Effector CD8-positive, alpha-beta T cell (primary cell): Measurements from ENCODE around the gene STRBP.

Experiments
- DNase-seq: peaks from one replicate; lab custom pipeline; 2025; lab: John Stamatoyannopoulos, UW

STRBP gene

GRCh38 chr9:123131258-123131657, 137.1 kb downstream of the STRBP start:
- no peak for DNase-seq

DNA sequence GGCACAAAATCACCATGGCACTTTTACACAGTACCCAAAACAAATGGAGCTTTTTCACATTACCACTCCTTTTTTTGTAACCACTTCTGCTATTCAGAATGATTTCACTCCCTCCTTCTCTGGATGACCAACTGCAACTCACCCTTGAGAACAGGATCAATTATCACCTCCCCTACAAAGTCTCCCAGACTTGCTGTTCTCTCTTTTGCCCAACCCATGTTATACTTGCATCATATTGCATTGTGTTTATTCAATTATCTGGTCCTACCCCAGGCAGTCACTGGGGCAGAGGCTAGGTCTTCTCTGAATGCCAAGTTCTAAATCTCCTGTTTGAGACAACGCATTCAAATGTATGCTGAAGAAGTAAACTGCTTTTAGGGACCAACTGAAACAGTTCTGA, 139.0 kb downstream of the STRBP start:
- DNase-seq = no peak

DNA sequence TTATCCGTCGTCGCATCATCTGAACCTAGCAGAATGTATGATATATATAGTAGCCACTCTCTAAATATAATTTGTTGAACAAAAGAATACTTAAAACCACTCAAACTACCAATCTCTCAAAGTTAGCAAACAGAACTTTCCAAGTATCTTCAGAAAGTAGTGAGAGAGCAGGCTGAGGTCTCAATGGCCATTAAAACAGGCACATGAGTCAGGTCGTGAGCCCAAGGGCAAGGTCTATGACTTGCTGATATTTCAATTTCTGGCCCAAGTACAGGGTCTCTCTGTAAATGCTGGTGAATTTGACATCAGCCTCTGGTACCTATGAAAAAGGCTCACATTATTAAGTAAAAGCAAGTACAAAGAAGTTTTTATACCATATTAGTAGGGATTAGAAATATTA, 139.8 kb downstream of the STRBP start:
- DNase-seq = no peak

DNA sequence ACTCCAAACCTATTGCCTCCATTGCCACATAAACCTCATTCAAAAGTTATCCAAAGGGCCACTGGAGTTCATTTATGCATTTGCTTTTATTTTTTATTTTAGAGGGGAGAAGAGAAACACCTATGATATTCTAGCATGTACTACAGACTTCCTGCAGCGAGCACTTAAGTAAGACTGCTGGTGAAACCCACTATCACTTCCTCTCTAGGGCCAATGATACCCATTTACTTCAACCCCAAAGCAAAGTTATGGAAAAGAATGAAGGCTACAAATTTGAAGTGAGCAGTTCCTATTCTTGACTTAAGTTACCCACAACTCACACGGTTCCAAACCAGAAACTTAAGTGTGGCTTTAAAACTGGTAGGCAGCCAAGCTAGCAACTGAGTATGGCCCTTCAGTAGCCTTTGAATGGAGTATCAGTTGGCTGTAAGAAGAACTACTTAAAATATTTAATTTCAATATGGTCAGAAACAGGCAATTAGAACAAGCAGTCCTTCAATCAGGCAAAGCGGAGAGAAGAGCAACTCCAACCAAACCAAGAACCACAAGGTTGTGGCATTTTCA, 140.8 kb downstream of the STRBP start:
- no peak for DNase-seq

DNA sequence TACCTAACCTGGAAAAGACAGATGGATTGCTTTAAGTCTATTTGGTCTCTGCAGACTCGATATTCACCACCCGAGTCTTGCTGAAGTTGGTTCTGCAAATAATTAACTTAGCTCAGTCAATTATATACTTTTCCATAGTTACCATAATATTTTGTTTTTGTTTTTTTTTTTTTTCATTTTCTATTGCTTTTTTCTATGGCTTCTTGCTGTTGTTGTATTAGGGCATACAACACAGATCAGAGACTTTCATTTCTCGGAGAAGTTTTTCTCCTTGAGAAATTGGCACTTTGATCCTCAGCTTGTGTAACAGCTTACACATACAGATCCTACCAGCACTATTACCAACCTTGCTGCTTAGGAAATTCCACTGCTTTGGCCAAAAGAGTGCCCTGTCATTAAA, 146.9 kb downstream of the STRBP start:
- no peak for DNase-seq

DNA sequence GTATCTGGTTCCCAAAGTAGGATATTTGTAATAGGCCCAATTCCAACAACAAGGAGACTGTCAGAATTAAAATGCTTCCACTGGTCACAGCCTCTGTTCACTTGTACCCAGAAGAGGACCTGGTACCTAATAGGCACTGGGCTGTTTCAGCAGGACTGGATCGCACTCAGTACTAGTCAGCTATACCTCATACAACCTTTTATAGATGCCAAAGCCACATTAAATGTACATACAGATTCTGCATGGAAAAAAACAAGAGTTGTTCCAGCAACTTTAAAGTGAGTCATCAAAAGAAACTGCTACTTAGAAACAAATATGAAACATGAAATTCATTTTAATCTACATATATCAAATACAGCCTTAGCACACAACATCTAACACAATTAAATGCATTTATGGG, 147.4 kb downstream of the STRBP start:
- DNase-seq = no peak

- no peak for DNase-seq
These were observed 148.3 kb downstream of the STRBP start for GRCh38 chr9:123120131-123120530.

- DNase-seq = no peak
These were observed 148.8 kb downstream of the STRBP start for GRCh38 chr9:123119566-123119965.

DNA sequence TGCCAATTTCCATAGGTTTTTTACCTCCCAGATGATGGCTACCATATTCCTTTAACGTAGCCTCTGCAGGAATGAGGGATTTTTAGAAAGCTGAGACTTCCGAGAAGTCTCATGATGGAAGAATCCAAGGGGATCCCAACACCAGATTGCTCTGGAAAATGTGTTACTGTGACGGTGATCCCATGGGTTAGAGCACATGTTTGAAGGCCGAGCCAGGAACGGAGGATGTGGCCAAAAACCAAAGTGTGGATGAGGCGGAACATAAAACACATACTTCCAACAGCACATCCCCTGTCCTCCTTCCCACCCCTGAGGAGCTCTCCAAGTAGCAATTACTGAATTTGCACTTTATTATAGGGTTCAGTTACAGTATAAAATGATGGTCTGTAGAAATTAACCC, 152.3 kb downstream of the STRBP start:
- DNase-seq = no peak

DNA sequence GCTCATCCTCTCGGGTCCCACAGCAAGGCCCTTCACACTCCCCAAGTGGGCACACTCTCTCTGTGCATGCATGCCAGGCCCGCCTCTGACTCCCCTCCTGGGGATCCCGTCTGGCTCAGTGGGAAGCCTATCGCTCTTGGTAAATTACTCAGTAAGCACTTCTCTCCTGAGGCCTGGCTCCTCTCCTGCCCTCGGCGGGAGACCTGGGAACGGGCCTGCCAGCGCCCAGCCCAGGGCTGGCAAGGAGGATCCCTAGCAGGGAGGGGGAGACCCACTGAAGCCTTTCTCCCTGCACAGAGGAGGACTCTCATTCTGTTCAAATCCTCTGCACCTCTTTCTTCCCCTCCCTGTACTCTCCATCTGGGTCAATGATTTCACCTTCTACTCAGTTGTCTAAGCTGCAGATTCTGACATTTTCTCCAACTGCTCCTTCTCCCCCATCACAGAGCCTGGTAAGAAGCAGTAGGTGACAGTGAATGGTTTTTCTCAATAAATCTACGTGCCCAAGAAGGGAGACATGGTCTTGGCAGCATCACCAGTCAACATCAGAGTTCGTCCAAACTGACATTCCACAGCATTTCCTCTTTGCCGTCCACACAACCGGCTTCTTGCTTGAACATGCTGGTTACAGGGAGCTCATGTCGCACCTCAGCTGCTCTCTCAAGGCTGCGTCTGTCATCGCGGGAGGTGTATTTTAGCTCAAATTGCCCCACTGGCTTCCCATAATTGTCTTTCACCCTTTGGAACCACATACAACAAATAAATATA, 153.1 kb downstream of the STRBP start:
- DNase-seq = no peak

DNA sequence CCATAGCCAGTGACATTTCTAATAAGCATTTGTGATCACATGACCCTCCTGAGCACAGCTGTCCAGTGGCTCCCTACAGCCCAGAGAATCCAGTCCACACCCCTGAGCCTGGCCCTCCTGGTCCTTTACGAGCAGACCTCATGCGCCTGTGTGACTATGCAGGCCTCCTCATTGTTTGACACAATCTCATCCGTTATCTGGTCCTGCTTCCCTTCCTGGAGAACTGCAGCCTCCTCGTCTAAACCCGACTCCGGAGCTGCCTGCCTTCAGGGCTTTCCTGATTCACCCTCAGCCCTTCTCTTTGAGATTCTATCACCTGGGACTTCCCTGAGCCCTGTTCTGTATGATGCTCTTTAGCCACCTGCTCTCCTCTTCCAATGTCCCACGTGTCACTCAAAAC, 155.2 kb downstream of the STRBP start:
- no peak for DNase-seq

GRCh38 chr9:123112015-123112975, 156.1 kb downstream of the STRBP start:
- DNase-seq = no peak

- DNase-seq = no peak
These were observed 156.9 kb downstream of the STRBP start for GRCh38 chr9:123111427-123112014.

DNA sequence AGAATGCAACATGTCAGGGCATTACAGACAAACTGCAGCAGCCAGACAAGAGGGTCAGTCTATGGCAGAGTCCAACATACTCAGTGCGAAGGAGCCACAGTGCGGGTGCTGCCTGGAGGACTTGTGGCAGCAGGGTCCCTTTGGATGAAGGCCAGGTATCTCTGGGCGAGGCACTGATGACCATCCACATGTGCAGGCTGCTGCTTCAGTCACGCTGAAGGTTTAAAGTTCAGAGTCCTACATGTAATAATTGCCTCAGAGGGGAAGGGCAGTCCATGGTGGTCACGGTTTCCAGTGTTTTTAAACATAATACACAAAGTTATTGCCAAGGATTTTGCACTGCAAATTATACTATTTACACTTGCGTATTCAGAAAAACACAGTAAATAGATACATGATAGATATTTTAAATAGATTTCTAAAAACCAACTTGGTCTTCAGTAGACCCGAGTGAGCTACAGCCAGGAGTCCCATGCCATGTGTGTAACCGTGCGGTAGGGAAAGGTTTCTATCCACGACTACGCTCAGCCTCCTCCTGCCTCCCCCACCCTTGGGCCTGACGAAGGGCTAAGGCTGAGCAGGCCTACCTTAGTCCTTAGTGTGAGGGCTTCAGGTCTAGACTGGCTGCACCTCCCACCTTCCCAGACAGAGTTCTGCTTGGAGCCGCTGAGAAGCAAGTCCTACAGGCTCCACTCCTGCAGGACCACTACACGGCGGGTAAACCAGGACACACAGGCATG, 158.7 kb downstream of the STRBP start:
- no peak for DNase-seq

DNA sequence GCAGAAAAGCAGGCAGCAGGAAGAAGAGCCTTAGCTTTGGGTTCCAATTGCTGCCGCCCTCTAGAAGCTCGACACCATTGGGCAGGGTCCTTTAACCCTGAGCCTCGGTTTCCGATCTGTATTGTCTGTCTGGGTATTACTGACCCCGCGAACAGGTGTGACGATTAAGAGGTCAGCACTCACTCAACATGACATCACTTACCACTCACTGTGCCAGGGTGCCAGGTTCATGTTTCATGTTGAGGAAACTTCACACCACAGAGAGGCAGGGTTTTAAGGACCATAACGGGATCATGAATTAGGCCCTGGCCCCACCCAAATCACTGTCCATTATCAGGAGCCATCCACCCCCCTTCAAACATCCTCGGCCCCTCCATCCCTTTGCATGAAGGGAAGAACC, 159.4 kb downstream of the STRBP start:
- DNase-seq = no peak

DNA sequence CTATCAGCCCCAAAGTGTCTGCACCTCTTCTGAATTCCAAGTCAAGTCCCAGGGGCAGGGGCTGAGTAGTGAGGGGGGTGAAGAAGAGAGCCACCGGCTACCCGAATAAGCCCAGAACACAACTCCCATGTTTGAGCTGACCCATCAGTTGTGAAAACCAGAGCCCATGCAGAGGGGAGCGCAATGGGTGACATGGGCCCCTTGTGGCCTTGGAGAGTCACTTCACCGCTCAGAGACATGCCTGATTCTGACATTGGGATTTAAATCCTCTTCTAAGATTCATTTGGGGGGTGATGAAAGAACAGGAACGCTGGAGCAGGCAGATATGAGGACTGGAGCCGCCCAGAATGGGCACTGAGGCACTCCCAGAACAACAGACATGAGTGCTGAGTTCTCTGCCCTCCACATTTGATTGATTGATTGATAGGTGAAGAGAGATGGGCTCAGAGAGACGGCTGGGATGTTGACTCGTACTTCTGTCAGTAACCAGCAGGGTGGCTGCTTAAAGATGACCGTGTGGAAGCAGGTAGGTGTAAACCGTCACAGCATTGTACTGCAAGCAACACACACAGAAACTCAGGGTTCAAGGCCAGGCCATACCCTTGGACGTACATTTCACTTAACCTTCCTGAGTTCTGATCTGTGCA, 160.6 kb downstream of the STRBP start:
- no peak for DNase-seq

GRCh38 chr9:123105490-123105889, 162.9 kb downstream of the STRBP start:
- DNase-seq = no peak

- no peak for DNase-seq
These were observed 163.6 kb downstream of the STRBP start for GRCh38 chr9:123104807-123105206.

DNA sequence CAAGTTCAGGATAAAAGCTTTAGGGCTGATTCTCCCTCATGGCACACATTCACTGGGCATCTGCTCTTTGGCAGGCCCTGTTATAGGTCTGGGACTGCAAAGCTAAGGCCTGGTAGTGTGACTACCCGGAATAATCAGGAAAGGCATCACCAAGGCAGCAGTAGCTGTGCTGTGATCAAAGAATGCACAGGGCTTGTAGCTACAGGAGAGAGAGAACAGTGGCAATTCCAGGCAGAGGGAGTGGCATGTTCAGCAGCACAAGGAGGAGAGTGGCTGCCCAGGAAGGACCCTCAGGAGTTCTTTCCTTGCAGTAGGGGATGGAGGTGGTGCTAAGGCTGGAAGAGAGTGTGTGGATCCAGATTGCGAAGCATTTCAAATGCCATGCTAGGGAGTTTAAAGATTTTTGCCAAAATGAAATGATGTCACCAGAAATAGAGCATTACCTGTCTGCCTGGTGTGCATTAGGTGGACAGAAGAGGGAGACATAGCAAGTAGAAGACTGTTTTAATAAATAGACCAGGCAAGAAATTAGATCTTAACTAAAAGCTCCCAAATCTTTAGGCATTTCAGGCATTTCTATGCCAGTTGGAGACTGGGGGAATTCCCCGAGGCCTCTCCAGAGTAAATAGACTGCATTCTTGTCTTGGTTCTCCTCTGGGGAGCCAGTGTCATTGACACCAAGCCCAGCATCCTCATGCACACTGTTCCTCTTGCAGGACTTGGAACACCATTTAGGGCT, 165.8 kb downstream of the STRBP start:
- DNase-seq = no peak

- no peak for DNase-seq
These were observed 168.8 kb downstream of the STRBP start for GRCh38 chr9:123099548-123099947.
